SK-N-SH treated with all-trans-retinoic acid at 6 μM for 48 hours (cell line): ENCODE data around the gene PIP5K1C.
"Not testable (repeated sequence)": the region's sequence is repeated elsewhere in the genome, so short reads cannot be mapped to it uniquely, and the experiment has no call there.

Experiments
- ATAC-seq: fragments of 200-7000 bp; cut with Tn5 transposase; 3 replicates; pipeline ENCODE4 v1.9.1; 2020; ENCODE audit warnings: mild to moderate bottlenecking, moderate library complexity
- BACH2 ChIP-seq: fragments of 250-450 bp; sonication (Bioruptor Pico); IDR thresholded peaks from 2 replicates; pipeline ENCODE4 v1.9.0; 2021; ENCODE audit warnings: mild to moderate bottlenecking, borderline replicate concordance
- ESRRG ChIP-seq: fragments of 250-450 bp; sonication (Bioruptor Pico); IDR thresholded peaks from 2 replicates; pipeline ENCODE4 v1.6.1; 2021; ENCODE audit warnings: mild to moderate bottlenecking
- GLIS3 ChIP-seq: fragments of 250-450 bp; sonication (Bioruptor Pico); IDR thresholded peaks from 2 replicates; pipeline ENCODE4 v1.5.0; 2020; ENCODE audit warnings: mild to moderate bottlenecking, moderate library complexity
- OSR1 ChIP-seq: fragments of 250-450 bp; sonication (Bioruptor Pico); IDR thresholded peaks from 2 replicates; pipeline ENCODE4 v1.8.0; 2022; ENCODE audit warnings: moderate library complexity, mild to moderate bottlenecking, inconsistent platforms
- PPARA ChIP-seq: fragments of 250-450 bp; sonication (Bioruptor Pico); IDR thresholded peaks from 2 replicates; pipeline ENCODE4 v1.5.0; 2020; ENCODE audit warnings: mild to moderate bottlenecking, borderline replicate concordance
- RARB ChIP-seq: fragments of 250-450 bp; sonication (Bioruptor Pico); IDR thresholded peaks from 2 replicates; pipeline ENCODE4 v1.8.0; 2021; ENCODE audit warnings: mild to moderate bottlenecking, moderate library complexity
- SNAI2 ChIP-seq: fragments of 250-450 bp; sonication (Bioruptor Pico); IDR thresholded peaks from 2 replicates; pipeline ENCODE4 v1.5.0; 2020; ENCODE audit warnings: mild to moderate bottlenecking, moderate library complexity
- ZC3H10 ChIP-seq: fragments of 250-450 bp; sonication (Bioruptor Pico); IDR thresholded peaks from 2 replicates; pipeline ENCODE4 v1.5.1; 2021; ENCODE audit warnings: mild to moderate bottlenecking, moderate library complexity
- ZFP3 ChIP-seq: fragments of 250-450 bp; sonication (Bioruptor Pico); IDR thresholded peaks from 2 replicates; pipeline ENCODE4 v1.5.0; 2020; ENCODE audit warnings: mild to moderate bottlenecking, moderate library complexity
- ZNF565 ChIP-seq: fragments of 450-650 bp; formaldehyde crosslinking; conservative IDR thresholded peaks from 2 replicates; pipeline ENCODE4 v1.5.0; 2020; ENCODE audit warnings: low read depth, mild to moderate bottlenecking, moderate library complexity
- ZNF70 ChIP-seq: fragments of 450-650 bp; formaldehyde crosslinking; IDR thresholded peaks from 2 replicates; pipeline ENCODE4 v1.5.0; 2020; ENCODE audit warnings: mild to moderate bottlenecking, moderate library complexity
- ZNF8 ChIP-seq: fragments of 450-650 bp; formaldehyde crosslinking; IDR thresholded peaks from 2 replicates; pipeline ENCODE4 v1.5.0; 2020; ENCODE audit warnings: mild to moderate bottlenecking, moderate library complexity
- TF ChIP-seq, protein P1 (sequence below): fragments of 250-450 bp; sonication (Bioruptor Pico); IDR thresholded peaks from 2 replicates; pipeline ENCODE4 v1.8.0; 2021; ENCODE audit warnings: low read depth, mild to moderate bottlenecking, moderate library complexity, borderline replicate concordance
- TF ChIP-seq, protein P2 (sequence below): fragments of 250-450 bp; sonication (Bioruptor Pico); IDR thresholded peaks from 2 replicates; pipeline ENCODE4 v1.8.0; 2020; ENCODE audit warnings: mild to moderate bottlenecking, moderate library complexity, borderline replicate concordance
- TF ChIP-seq, protein P3 (sequence below): fragments of 250-450 bp; sonication (Bioruptor Pico); IDR thresholded peaks from 2 replicates; pipeline ENCODE4 v1.5.0; 2020; ENCODE audit warnings: mild to moderate bottlenecking, moderate library complexity
- TF ChIP-seq, protein P4 (sequence below): fragments of 250-450 bp; sonication (Bioruptor Pico); IDR thresholded peaks from 2 replicates; pipeline ENCODE4 v1.5.1; 2020; ENCODE audit warnings: low read depth, mild to moderate bottlenecking, moderate library complexity
- TF ChIP-seq, protein P5 (sequence below): fragments of 250-450 bp; sonication (Bioruptor Pico); IDR thresholded peaks from 2 replicates; pipeline ENCODE4 v1.5.1; 2021; ENCODE audit warnings: mild to moderate bottlenecking, moderate library complexity

Gene PIP5K1C

DNA sequence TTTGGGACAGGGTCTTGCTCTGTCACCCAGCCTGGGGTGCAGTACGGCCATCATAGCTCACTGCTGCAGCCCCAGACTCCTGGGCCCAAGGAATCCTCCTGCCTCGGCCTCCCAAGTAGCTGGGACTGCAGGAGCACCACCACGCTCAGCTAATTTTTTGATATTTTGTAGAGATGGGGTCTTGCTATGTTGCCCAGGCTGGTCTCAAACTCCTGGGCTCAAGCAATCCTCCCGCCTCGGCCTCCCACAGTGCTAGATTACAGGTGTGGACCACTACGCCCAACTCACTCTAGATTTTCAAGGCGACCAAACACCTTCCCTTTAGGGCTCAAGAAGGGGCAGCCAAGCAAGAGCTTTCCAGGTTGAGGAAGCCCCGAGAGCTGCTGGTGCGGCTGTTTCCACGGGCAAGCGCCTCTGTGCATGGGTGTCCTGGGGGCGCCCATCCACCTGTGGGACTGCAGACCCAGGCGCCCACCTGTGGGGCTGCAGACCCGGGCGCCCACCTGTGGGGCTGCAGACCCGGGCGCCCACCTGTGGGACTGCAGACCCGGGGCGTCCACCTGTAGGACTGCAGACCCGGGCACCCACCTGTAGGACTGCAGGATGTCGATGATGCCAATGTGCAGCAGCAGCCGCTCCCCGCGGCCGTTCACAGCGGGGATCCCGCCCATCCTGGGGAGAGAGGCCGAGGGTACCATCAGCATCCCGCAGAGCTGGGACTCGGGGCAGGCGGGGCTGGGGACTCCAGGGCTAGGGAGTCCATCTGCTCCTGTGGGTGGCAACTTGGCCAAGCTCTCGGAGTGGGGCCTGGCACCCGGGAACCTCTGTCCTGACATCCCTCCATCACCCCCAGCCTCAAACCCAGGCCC, 52.0 kb downstream of the PIP5K1C start (continued):
- TF ChIP-seq, protein P1, sequence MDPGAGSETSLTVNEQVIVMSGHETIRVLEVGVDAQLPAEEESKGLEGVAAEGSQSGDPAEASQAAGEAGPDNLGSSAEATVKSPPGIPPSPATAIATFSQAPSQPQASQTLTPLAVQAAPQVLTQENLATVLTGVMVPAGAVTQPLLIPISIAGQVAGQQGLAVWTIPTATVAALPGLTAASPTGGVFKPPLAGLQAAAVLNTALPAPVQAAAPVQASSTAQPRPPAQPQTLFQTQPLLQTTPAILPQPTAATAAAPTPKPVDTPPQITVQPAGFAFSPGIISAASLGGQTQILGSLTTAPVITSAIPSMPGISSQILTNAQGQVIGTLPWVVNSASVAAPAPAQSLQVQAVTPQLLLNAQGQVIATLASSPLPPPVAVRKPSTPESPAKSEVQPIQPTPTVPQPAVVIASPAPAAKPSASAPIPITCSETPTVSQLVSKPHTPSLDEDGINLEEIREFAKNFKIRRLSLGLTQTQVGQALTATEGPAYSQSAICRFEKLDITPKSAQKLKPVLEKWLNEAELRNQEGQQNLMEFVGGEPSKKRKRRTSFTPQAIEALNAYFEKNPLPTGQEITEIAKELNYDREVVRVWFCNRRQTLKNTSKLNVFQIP (CRISPR knock-in tag): no peak
- TF ChIP-seq OSR1 (CRISPR knock-in tag) (no peak), ZNF70 (CRISPR knock-in tag) (no peak), RARB (CRISPR knock-in tag) (no peak), PPARA (CRISPR knock-in tag) (no peak), ZC3H10 (CRISPR knock-in tag) (no peak)
- TF ChIP-seq, all 23 proteins: peak for 0

GRCh38 chr19:3647102-3647501, 53.2 kb downstream of the PIP5K1C start:
- ATAC-seq: not testable (repeated sequence)

GRCh38 chr19:3646336-3647092, 53.8 kb downstream of the PIP5K1C start:
- TF ChIP-seq GLIS3 (CRISPR knock-in tag): no peak
- TF ChIP-seq BACH2 (CRISPR knock-in tag): no peak
- TF ChIP-seq, protein P2, sequence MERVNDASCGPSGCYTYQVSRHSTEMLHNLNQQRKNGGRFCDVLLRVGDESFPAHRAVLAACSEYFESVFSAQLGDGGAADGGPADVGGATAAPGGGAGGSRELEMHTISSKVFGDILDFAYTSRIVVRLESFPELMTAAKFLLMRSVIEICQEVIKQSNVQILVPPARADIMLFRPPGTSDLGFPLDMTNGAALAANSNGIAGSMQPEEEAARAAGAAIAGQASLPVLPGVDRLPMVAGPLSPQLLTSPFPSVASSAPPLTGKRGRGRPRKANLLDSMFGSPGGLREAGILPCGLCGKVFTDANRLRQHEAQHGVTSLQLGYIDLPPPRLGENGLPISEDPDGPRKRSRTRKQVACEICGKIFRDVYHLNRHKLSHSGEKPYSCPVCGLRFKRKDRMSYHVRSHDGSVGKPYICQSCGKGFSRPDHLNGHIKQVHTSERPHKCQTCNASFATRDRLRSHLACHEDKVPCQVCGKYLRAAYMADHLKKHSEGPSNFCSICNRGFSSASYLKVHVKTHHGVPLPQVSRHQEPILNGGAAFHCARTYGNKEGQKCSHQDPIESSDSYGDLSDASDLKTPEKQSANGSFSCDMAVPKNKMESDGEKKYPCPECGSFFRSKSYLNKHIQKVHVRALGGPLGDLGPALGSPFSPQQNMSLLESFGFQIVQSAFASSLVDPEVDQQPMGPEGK (CRISPR knock-in tag): no peak
- TF ChIP-seq, protein P3, sequence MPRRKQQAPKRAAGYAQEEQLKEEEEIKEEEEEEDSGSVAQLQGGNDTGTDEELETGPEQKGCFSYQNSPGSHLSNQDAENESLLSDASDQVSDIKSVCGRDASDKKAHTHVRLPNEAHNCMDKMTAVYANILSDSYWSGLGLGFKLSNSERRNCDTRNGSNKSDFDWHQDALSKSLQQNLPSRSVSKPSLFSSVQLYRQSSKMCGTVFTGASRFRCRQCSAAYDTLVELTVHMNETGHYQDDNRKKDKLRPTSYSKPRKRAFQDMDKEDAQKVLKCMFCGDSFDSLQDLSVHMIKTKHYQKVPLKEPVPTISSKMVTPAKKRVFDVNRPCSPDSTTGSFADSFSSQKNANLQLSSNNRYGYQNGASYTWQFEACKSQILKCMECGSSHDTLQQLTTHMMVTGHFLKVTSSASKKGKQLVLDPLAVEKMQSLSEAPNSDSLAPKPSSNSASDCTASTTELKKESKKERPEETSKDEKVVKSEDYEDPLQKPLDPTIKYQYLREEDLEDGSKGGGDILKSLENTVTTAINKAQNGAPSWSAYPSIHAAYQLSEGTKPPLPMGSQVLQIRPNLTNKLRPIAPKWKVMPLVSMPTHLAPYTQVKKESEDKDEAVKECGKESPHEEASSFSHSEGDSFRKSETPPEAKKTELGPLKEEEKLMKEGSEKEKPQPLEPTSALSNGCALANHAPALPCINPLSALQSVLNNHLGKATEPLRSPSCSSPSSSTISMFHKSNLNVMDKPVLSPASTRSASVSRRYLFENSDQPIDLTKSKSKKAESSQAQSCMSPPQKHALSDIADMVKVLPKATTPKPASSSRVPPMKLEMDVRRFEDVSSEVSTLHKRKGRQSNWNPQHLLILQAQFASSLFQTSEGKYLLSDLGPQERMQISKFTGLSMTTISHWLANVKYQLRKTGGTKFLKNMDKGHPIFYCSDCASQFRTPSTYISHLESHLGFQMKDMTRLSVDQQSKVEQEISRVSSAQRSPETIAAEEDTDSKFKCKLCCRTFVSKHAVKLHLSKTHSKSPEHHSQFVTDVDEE: no peak
- no peak for TF ChIP-seq OSR1 (CRISPR knock-in tag)
- TF ChIP-seq ZNF8 (CRISPR knock-in tag): no peak
- TF ChIP-seq, all 23 proteins: peak for 0
- ATAC-seq: no peak

GRCh38 chr19:3645726-3646125, 54.5 kb downstream of the PIP5K1C start:
- no peak for ATAC-seq
- TF ChIP-seq ZFP3 (no peak), ESRRG (CRISPR knock-in tag) (no peak), GLIS3 (CRISPR knock-in tag) (no peak), ZNF565 (CRISPR knock-in tag) (no peak), SNAI2 (CRISPR knock-in tag) (no peak), PPARA (CRISPR knock-in tag) (no peak)
- TF ChIP-seq, protein P1 (CRISPR knock-in tag): no peak
- TF ChIP-seq, protein P4, sequence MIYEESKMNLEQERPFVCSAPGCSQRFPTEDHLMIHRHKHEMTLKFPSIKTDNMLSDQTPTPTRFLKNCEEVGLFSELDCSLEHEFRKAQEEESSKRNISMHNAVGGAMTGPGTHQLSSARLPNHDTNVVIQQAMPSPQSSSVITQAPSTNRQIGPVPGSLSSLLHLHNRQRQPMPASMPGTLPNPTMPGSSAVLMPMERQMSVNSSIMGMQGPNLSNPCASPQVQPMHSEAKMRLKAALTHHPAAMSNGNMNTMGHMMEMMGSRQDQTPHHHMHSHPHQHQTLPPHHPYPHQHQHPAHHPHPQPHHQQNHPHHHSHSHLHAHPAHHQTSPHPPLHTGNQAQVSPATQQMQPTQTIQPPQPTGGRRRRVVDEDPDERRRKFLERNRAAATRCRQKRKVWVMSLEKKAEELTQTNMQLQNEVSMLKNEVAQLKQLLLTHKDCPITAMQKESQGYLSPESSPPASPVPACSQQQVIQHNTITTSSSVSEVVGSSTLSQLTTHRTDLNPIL: no peak
- TF ChIP-seq, protein P5, sequence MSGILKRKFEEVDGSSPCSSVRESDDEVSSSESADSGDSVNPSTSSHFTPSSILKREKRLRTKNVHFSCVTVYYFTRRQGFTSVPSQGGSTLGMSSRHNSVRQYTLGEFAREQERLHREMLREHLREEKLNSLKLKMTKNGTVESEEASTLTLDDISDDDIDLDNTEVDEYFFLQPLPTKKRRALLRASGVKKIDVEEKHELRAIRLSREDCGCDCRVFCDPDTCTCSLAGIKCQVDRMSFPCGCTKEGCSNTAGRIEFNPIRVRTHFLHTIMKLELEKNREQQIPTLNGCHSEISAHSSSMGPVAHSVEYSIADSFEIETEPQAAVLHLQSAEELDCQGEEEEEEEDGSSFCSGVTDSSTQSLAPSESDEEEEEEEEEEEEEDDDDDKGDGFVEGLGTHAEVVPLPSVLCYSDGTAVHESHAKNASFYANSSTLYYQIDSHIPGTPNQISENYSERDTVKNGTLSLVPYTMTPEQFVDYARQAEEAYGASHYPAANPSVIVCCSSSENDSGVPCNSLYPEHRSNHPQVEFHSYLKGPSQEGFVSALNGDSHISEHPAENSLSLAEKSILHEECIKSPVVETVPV (CRISPR knock-in tag): no peak
- TF ChIP-seq, protein P3: no peak
- TF ChIP-seq, protein P2 (CRISPR knock-in tag): no peak
